ENCODE data around the gene GLYATL2.

The GLYATL2 gene, protein sequence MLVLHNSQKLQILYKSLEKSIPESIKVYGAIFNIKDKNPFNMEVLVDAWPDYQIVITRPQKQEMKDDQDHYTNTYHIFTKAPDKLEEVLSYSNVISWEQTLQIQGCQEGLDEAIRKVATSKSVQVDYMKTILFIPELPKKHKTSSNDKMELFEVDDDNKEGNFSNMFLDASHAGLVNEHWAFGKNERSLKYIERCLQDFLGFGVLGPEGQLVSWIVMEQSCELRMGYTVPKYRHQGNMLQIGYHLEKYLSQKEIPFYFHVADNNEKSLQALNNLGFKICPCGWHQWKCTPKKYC

DNA sequence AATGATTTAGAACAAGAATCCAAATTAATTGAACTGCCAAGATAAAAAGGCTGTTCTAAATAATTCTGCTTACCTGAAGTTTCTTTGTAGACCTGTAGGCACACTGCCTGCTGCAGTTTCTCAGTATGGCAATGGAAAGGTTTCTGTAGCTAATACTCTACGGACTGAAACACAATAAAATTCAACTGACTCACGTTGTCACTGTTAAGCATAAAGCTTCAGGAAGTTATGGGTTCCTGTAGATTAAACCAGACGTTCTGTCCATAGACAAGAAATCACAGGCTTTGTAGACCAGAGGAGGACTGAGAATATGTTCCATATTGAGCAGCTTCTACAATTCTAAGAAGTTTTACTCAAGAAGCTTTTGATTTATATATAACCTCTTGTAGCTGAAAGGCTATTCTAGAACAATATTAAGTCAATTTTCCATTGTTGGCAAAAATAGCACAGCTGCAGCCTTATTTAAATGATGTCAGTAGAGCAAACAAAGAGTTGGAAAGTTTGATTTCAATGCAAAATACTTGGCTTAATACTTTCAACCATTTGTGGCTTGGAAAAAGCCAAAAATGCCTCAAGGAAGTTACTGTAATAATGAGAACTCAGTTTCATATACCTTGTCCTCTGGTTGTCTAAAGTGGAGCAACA lies at the start of gene GLYATL2:
TSS of gene GLYATL2 (minus strand) at position 344 of the 645 bp plus-strand sequence. CDS start 5,092 bp downstream, outside the sequence.
- no peaks in the 10 kb centered on the region for H3K9me3 Mint-ChIP-seq
- H3K36me3 Mint-ChIP-seq = no peaks in the 10 kb centered on the region
- no peak within 1 kb of the TSS for H3K4me3 Mint-ChIP-seq
- H3K4me1 Mint-ChIP-seq = no peaks in the 10 kb centered on the region
- no peak within 1 kb of the TSS for H3K27ac Mint-ChIP-seq
- no peak for DNase-seq (ENCODE audit: low spot score in 2 of 2)
- no peak for ATAC-seq

DNA sequence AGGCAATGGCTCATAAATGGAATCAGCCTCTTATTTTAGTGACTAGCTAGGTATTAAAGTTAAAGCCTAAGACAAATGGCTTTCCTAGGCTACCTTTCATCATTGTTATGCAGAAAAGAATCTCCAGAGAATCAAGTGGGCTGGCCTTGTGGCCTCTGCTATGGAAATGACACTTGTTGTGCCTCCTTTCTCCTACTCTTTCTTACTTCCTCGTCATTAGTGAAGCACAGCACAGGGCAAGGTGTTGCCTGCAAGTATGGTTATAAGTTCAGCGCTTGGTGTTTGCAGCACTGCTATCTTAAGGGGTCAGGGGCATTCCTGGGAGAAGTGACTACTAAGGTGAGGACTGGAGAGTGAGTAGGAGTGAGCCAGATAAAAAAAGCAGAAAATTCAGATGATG lies 49.4 kb upstream of the GLYATL2 start:
- DNase-seq (ENCODE audit: low spot score in 2 of 2) (no peak), ATAC-seq (no peak)
- no peaks in the 10 kb centered on the region for H3K36me3 Mint-ChIP-seq
- H3K27ac Mint-ChIP-seq = no peak overlapping the region
- no peaks in the 10 kb centered on the region for H3K4me1 Mint-ChIP-seq
- no peak overlapping the region for H3K4me3 Mint-ChIP-seq
- no peaks in the 10 kb centered on the region for H3K9me3 Mint-ChIP-seq

DNA sequence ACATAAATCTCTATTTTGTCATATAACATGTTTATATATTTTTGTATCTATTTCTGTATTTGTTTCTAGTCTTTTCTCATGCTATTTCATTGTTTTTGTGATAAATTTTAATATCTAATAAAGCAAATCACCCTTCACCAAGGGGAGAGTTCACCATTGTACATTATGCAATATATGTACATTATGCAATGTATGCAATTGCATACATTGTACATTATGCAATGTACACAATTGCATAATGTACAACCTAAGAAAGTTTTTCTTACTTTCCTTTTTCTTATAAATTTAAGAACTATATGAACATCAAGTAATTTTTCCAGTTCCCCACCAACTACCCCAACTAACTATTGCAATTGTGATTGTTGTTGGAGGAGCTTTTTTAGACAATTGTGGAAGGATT lies 44.1 kb upstream of the GLYATL2 start:
- H3K4me1 Mint-ChIP-seq = no peaks in the 10 kb centered on the region
- no peak for ATAC-seq
- no peak for DNase-seq (ENCODE audit: low spot score in 2 of 2)
- no peaks in the 10 kb centered on the region for H3K9me3 Mint-ChIP-seq
- H3K4me3 Mint-ChIP-seq = no peak overlapping the region
- H3K36me3 Mint-ChIP-seq = no peaks in the 10 kb centered on the region
- H3K27ac Mint-ChIP-seq = no peak overlapping the region

DNA sequence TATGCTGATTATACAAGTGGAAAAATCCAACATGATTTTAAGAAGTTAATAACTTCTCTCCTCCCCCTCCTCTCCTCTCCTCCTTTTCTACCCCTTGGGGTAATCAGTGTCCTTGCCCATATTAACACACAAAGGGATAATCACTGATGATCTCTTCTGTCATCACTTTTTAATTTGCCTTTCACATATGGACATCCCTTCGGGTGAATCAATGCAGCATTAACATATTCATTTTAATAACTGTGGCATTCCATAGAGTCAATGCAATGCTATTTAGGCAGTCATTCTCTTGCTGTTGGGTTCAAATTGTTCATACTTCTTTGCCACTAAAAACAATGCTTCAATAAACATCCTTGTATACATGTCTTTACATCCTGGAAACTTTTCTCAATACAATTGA lies 42.9 kb upstream of the GLYATL2 start:
- ATAC-seq = no peak

DNA sequence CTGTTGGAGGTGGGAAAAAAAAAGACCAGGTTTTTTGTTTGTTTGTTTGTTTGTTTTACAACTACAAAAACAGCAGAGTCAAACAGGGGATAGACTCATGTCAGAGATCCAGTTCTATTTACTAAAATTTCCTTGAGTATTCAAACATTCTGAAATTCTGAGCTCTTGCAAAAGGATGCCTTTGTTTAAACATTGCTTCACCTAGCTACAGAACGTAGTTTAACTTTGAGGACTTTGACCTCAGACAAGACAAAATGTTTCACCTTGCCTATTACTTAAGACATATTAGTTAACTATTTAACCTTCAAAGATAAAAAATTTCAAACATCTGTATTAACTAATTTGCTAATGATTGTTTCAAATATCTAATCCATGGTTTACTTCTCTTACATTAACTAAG lies 36.1 kb upstream of the GLYATL2 start:
- DNase-seq (ENCODE audit: low spot score in 2 of 2) (no peak), ATAC-seq (no peak)
- Mint-ChIP-seq H3K9me3 (peaks cover 3% of the 10 kb centered on the region), H3K4me3 (no peak overlapping the region), H3K27ac (no peak overlapping the region), H3K4me1 (no peaks in the 10 kb centered on the region), H3K36me3 (no peaks in the 10 kb centered on the region)

More for the DNA sequence above, 42.9 kb upstream of the GLYATL2 start:
- Mint-ChIP-seq H3K27ac (no peak overlapping the region), H3K9me3 (no peaks in the 10 kb centered on the region), H3K4me3 (no peak overlapping the region), H3K4me1 (no peaks in the 10 kb centered on the region), H3K36me3 (no peaks in the 10 kb centered on the region)
- DNase-seq (ENCODE audit: low spot score in 2 of 2) = no peak

DNA sequence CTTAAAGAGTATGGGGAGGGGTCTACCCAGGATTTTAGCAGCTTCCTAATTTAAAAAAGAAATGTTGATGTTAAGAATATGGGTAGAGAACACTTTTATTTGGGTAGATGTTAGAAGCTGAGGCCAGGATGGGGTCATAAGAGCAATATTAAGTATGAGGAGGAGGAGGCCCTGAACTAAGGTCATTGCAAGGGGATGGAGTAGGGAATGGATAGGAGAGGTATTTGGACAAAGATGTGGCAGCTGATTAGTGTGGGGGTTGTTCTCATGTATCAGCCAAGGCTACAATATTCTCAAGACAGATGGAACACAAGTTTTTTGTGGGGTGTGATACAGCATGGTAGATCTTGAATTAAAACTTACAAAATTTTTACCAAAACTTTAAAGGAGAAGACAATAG lies 35.7 kb upstream of the GLYATL2 start:
- H3K4me3 Mint-ChIP-seq = no peak overlapping the region
- no peak overlapping the region for H3K27ac Mint-ChIP-seq
- no peak for DNase-seq (ENCODE audit: low spot score in 2 of 2)
- H3K4me1 Mint-ChIP-seq = no peaks in the 10 kb centered on the region
- no peaks in the 10 kb centered on the region for H3K36me3 Mint-ChIP-seq
- peaks cover 3% of the 10 kb centered on the region for H3K9me3 Mint-ChIP-seq
- no peak for ATAC-seq

DNA sequence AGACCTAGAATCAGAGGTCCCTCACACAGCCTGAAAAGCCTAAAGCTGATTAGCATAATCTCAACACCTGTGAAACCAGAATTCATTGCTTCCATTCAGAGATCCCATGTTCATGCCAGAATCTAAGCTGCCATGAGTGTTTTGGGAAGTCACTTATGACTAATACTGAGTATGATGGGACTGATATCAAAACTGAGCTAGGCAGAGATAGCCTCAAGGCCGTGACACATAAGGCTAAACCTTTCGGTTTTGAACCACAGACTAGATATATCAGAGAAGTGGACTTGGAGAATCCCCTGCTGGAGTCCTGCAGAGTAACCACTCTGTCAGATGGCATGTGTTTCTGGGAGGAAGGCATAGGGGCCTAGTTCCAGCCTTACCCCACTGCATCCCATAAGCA lies 23.1 kb upstream of the GLYATL2 start:
- H3K4me1 Mint-ChIP-seq = no peaks in the 10 kb centered on the region
- no peak overlapping the region for H3K27ac Mint-ChIP-seq
- H3K36me3 Mint-ChIP-seq = no peaks in the 10 kb centered on the region
- no peak for ATAC-seq
- no peak for DNase-seq (ENCODE audit: low spot score in 2 of 2)
- H3K4me3 Mint-ChIP-seq = no peak overlapping the region
- H3K9me3 Mint-ChIP-seq = peaks cover 1% of the 10 kb centered on the region

DNA sequence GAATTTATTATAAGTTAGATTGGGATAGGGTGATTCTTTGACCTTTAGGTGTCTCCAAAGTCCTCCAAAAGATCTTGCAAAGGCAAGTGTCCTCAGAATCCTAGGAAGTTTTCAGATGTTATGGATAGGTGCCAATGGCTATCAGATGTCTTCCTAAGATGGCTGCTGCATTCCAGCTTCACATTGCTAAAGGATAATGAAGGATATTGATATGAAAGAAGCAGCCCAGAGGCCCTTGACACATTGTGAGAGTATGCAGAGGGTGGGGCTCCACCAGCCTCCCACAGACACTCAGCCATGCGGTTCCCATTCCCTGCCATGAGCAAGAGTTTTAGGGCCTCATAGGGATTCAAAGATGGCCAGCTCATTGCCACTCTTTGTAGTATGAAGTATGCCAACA lies 22.3 kb upstream of the GLYATL2 start:
- Mint-ChIP-seq H3K4me3 (no peak overlapping the region), H3K27ac (no peak overlapping the region), H3K4me1 (no peaks in the 10 kb centered on the region), H3K36me3 (no peaks in the 10 kb centered on the region), H3K9me3 (peaks cover 9% of the 10 kb centered on the region)
- DNase-seq (ENCODE audit: low spot score in 2 of 2) = no peak
- ATAC-seq = no peak

DNA sequence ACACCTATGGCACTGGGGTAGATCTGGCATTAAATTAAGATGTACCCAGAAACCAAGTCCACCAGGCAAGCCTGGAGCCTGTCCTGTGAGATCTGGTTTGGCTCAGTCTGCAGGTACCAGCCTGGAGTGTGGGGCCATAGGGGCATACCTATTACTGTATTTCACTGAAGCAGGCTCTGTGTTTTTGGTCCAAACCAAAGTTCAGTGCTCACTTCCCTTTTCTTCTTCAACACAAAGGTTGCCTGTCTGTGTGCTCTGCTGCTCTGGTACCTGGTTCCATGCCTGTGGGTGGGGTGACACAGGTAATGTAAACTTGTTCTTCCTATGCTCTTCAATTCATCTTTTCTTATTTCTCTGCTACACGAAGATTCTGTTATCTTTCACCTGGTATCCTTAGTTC lies 19.8 kb upstream of the GLYATL2 start:
- ATAC-seq (no peak), DNase-seq (ENCODE audit: low spot score in 2 of 2) (no peak)
- Mint-ChIP-seq H3K4me1 (no peaks in the 10 kb centered on the region), H3K27ac (no peak overlapping the region), H3K9me3 (peaks cover 12% of the 10 kb centered on the region), H3K4me3 (no peak overlapping the region), H3K36me3 (no peaks in the 10 kb centered on the region)

DNA sequence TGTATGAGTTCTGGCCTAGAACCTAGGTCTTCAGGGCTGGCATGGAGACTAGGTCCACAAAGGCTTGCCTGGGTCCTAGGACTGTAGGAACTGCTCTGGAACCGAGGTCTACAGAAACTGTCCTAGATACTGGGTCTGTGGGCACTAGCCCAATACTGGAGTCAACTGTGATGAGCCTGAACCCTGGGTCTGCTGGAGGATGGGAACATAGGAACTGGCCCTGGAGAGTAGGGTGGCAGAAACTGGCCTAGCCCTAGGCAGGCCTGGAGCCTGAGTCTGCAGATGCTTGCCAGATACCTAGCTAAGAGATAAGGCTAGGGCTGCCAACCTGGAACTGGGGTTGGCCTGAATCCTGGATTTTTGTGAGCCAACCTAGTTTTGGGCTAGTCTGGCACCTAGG lies 19.2 kb upstream of the GLYATL2 start:
- no peak for ATAC-seq
- Mint-ChIP-seq H3K9me3 (peaks cover 12% of the 10 kb centered on the region), H3K4me1 (no peaks in the 10 kb centered on the region), H3K4me3 (no peak overlapping the region), H3K27ac (no peak overlapping the region), H3K36me3 (no peaks in the 10 kb centered on the region)
- DNase-seq (ENCODE audit: low spot score in 2 of 2) = no peak

DNA sequence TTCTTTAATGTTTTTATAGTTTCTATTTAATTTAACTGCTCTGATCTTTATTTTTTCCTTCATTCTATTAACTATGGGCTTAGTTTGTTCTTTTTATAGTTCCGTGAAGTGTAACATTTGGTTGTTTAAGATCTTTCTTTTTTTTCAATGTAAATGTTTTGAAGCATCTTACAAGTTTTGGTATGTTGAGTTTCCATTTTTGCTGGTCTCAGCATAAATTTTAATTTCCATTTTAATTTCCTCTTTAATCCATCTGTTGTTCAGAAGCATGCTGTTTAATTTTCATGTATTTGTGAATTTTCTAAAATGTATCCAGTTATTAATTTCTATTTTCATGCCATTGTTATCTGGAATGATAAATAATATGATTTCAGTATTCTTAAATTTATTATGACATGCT lies 17.0 kb upstream of the GLYATL2 start:
- ATAC-seq (no peak), DNase-seq (ENCODE audit: low spot score in 2 of 2) (no peak)
- Mint-ChIP-seq H3K36me3 (no peaks in the 10 kb centered on the region), H3K9me3 (peaks cover 12% of the 10 kb centered on the region), H3K4me3 (no peak overlapping the region), H3K4me1 (no peaks in the 10 kb centered on the region), H3K27ac (no peak overlapping the region)

DNA sequence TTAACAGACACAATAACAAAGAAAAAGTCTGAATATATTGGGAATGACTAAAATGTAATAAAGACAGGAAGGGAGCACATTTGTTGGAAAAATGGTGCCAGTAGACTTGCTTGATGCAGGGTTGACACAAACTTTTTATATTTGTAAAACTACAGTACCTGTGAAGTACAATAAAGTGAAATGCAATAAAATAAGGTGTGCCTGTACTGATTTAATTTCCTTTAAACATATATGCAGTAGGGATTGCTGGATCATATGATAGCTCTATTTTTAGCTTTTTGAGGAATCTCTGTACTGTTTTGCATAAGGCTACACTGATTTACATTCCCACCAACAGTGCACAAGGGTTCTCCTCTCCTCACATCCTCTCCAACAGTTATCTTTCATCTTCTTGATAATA lies 12.3 kb upstream of the GLYATL2 start:
- H3K9me3 Mint-ChIP-seq = peaks cover 4% of the 10 kb centered on the region
- ATAC-seq = no peak
- H3K36me3 Mint-ChIP-seq = no peaks in the 10 kb centered on the region
- no peak overlapping the region for H3K27ac Mint-ChIP-seq
- H3K4me1 Mint-ChIP-seq = no peaks in the 10 kb centered on the region
- no peak overlapping the region for H3K4me3 Mint-ChIP-seq
- no peak for DNase-seq (ENCODE audit: low spot score in 2 of 2)

DNA sequence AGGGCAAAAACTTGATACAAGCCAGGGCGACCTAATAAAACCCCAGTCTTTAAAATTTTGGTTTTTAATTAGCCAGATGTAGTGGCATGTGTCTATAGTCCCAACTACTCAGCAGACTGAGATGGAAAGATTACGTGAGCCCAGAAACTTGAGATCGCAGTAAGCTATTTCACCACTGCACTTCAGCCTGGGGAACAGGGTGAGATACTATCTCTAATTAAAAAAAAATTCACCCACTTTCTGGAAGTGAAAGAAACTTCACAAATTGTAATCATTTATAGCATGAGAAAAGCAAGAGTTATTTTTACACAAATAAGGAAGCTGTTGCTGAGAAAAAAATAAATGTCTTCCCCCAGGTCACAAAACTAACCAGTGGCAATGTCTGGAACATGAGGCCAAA lies 882 bp upstream of the GLYATL2 start:
- ATAC-seq = no peak
- Mint-ChIP-seq H3K4me3 (no peak overlapping the region), H3K36me3 (no peaks in the 10 kb centered on the region), H3K27ac (no peak overlapping the region), H3K4me1 (no peaks in the 10 kb centered on the region), H3K9me3 (no peaks in the 10 kb centered on the region)
- DNase-seq (ENCODE audit: low spot score in 2 of 2) = no peak

DNA sequence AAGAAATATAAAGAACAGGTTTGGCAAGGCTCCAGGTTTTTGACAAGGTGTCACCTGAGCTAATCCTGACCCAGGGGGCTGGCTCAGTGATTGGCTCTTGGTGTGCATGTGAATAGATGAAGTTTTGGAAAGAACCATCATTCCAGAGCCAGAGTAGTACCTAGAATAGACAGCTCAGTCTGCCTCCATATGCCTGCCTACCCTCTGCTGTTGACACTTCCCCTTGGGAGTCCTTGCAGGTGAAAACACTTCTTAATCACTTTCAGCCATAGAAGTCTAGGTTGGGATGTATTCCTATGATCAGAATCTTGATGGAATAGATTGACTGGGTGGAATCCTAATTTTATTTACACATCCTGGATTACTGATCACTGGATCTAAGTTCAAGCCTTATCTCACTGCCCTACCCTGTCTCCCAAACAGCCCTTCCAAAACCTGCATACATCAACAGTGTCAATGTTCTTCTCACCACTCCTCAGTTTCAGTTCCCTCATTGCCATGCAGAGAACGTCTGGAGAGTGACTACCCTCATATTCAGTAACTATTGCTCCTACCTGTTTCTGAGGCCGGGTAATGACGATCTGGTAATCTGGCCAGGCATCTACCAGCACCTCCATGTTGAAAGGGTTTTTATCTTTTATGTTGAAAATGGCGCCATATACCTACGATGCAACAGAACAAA lies 6.7 kb downstream of the GLYATL2 start:
- no peaks in the 10 kb centered on the region for H3K36me3 Mint-ChIP-seq
- no peak overlapping the region for H3K27ac Mint-ChIP-seq
- ATAC-seq (no peak), DNase-seq (ENCODE audit: low spot score in 2 of 2) (no peak)
- no peaks in the 10 kb centered on the region for H3K9me3 Mint-ChIP-seq
- H3K4me1 Mint-ChIP-seq = no peaks in the 10 kb centered on the region
- H3K4me3 Mint-ChIP-seq = no peak overlapping the region

DNA sequence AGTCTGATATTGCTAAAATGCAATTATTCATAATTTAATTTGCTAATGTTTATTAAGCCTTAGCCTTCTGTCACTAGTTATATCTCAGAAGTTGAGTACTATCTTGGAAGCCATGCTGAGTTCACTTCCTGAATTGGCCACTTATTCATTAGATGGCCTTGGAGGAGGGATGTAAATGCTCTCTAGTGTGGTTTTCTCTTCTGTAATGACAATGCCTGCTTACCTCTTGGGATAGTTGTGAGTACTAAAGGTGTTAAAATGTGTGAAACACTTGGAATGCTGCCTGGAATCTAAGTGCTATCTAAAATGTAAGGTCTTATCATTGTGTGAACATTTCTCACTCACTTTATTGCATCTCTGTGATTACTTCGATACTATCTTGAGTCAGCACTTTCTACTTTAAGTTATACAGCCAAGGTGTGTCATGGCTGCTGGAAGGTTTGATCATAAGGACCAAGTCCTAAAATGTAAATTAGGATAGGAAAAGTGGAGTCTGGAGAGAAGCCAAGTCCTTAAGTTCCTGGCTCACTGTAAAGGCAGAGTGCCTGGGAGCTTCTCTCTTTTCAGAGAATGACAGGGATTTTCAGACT lies 12.4 kb downstream of the GLYATL2 start:
- ATAC-seq (no peak), DNase-seq (ENCODE audit: low spot score in 2 of 2) (no peak)
- Mint-ChIP-seq H3K4me1 (no peaks in the 10 kb centered on the region), H3K9me3 (no peaks in the 10 kb centered on the region), H3K27ac (no peak overlapping the region), H3K36me3 (no peaks in the 10 kb centered on the region), H3K4me3 (no peak overlapping the region)

Measured in stimulated activated effector memory CD8-positive, alpha-beta T cell treated with anti-CD3 and anti-CD28 coated beads, Interleukin-12 subunit alpha, Interleukin-12 subunit beta, amount 100 ng/mL, for 72 hours (primary cell).